GM12891 (cell line): Measurements from ENCODE around the gene SMIM44.

ENCODE experiments used
- POLR2A ChIP-seq: IDR thresholded peaks from 2 replicates; pipeline ENCODE4 v1.6.1; 2011; ENCODE audit warnings: low read depth, low read length, control low read depth
- POLR2AphosphoS5 ChIP-seq: IDR thresholded peaks from 2 replicates; pipeline ENCODE4 v1.6.1; 2011; ENCODE audit warnings: low read depth, low read length, control low read depth
- SPI1 ChIP-seq: IDR thresholded peaks from 2 replicates; pipeline ENCODE4 v1.6.1; 2011; ENCODE audit warnings: low read depth, low read length, control low read depth
- TAF1 ChIP-seq: IDR thresholded peaks from 2 replicates; pipeline ENCODE4 v1.6.1; 2011; ENCODE audit warnings: low read depth, low read length, control low read depth

GRCh38 chr19:3530389-3530788 lies 47.1 kb upstream of the SMIM44 start:
- TF ChIP-seq POLR2A (no peak), TAF1 (no peak), POLR2AphosphoS5 (no peak), SPI1 (no peak)
